SK-N-SH (cell line): Measurements from ENCODE around the gene FRK. TPM values are rescaled to one million over a fixed set of nuclear protein-coding genes. Genes with fewer than 3 reads are reported as not detected.

Source experiments
- polyA plus RNA-seq, 3 experiments: library from polyadenylated mRNA; depleted of rRNA; stranded (reverse); fragments of >200 nt; gene quantifications; 2 replicates each; pipeline ENCODE4 v1.2.3, GENCODE V29; 2012

Gene FRK
- polyA plus RNA-seq, 1 of the 3 experiments (the other 2 are of a cell fraction) = under 0.01 TPM

Other genes with a start within 250 kb of the FRK start
- 20.3 and 21.0 TPM in 2 replicates for gene NT5DC1, start 40.0 kb upstream of the FRK start, polyA plus RNA-seq (2012; rRNA removed)
- gene COL10A1, start 65.2 kb upstream of the FRK start, polyA plus RNA-seq (2012; rRNA removed) = 4.5 and 5.1 TPM in 2 replicates
- gene TSPYL4, start 193.2 kb upstream of the FRK start, polyA plus RNA-seq (2012; rRNA removed) = 29.1 and 44.5 TPM in 2 replicates
- gene TSPYL1, start 219.0 kb upstream of the FRK start, polyA plus RNA-seq (2012; rRNA removed) = 27.9 and 31.7 TPM in 2 replicates